ENCODE results near the gene C17orf113. TPM values are rescaled to one million over a fixed set of nuclear protein-coding genes. Genes with fewer than 3 reads are reported as not detected.

The C17orf113 gene
- total RNA-seq, 1 experiment from 2014 or later = 0.62 TPM

- H3K9me3 ChIP-seq (ENCODE audit: low read length) = no peaks in the 10 kb centered on the region
- no peak within 1 kb of the TSS for H3K4me3 ChIP-seq (ENCODE audit: low read length)
- no peak within 1 kb of the TSS for H3K9ac ChIP-seq (ENCODE audit: low read length)
- intact Hi-C loops (cut with micrococcal nuclease) = no loop called here
- ChIA-PET POLR2A (ENCODE audit: unreplicated experiment) (no interaction called here), CTCF (no interaction called here)
- TF ChIP-seq CTCF (conservative IDR thresholded peaks at IDR 0.05; ENCODE audit: low read depth, low read length) = no peak
- no peak for TF ChIP-seq EZH2 (IDR thresholded peaks at IDR 0.05; ENCODE audit: low read length, unreplicated experiment)
- TF ChIP-seq EZH2phosphoT487 (IDR thresholded peaks at IDR 0.05; ENCODE audit: borderline replicate concordance, low read length) = no peak
- BruUV-seq (replicated peaks) = no TSS peak
- no peaks in the 10 kb centered on the region for H3K79me2 ChIP-seq (ENCODE audit: low read length)
- H3K9me2 ChIP-seq (replicated peaks; ENCODE audit: low read length) = no peaks in the 10 kb centered on the region
- no peak within 1 kb of the TSS for H2AFZ ChIP-seq (ENCODE audit: low read length)
- peaks cover 1% of the 10 kb centered on the region; the same call in 1 of the 2 replicates for H3K4me1 ChIP-seq (ENCODE audit: insufficient read depth, low read length)
- no peaks in the 10 kb centered on the region for H4K20me1 ChIP-seq (ENCODE audit: low read length)
- ATAC-seq = no peak
- H3K27ac ChIP-seq (ENCODE audit: low read length) = no peak within 1 kb of the TSS
- no peaks in the 10 kb centered on the region for H3K36me3 ChIP-seq (ENCODE audit: low read depth, low read length)
- no peaks in the 10 kb centered on the region for H3K27me3 ChIP-seq (ENCODE audit: low read length)
- DNase-seq = no peak
- no peak within 1 kb of the TSS for H3K4me2 ChIP-seq (ENCODE audit: low read length)
- no peaks in the 10 kb centered on the region for H3F3A ChIP-seq (ENCODE audit: low read length, unreplicated experiment)
Measured at GRCh38 chr17:42097691-42098631, 47.6 kb upstream of the C17orf113 start, which contains the start of gene ZNF385C. TSS of gene ZNF385C (minus strand) at chr17:42098473. CDS start at chr17:42063056, 35,417 bp downstream.

- Histone ChIP-seq H3K27ac (ENCODE audit: low read length) (no peak overlapping the region), H3K9me2 (replicated peaks; ENCODE audit: low read length) (no peaks in the 10 kb centered on the region), H3K4me1 (ENCODE audit: insufficient read depth, low read length) (no peaks in the 10 kb centered on the region), H3K36me3 (ENCODE audit: low read depth, low read length) (no peaks in the 10 kb centered on the region), H3K79me2 (ENCODE audit: low read length) (no peaks in the 10 kb centered on the region), H3K4me3 (ENCODE audit: low read length) (no peak overlapping the region), H3K9ac (ENCODE audit: low read length) (no peak overlapping the region), H3K4me2 (ENCODE audit: low read length) (no peak overlapping the region), H3K9me3 (ENCODE audit: low read length) (no peaks in the 10 kb centered on the region), H3K27me3 (ENCODE audit: low read length) (no peaks in the 10 kb centered on the region), H3F3A (ENCODE audit: low read length, unreplicated experiment) (no peaks in the 10 kb centered on the region), H2AFZ (ENCODE audit: low read length) (no peak overlapping the region), H4K20me1 (ENCODE audit: low read length) (no peaks in the 10 kb centered on the region)
- DNase-seq (no peak), ATAC-seq (no peak)
- BruUV-seq (replicated peaks) = no TSS peak
- intact Hi-C loops (cut with micrococcal nuclease) = no loop called here
- ChIA-PET CTCF (interaction anchor here (0.6 kb wide), 2 partner anchors 24 to 481 kb away, joined by 3 to 8 read pairs; no protein-coding TSS in a partner anchor), POLR2A (ENCODE audit: unreplicated experiment) (no interaction called here)
- no peak for TF ChIP-seq EZH2phosphoT487 (IDR thresholded peaks at IDR 0.05; ENCODE audit: borderline replicate concordance, low read length)
- no peak for TF ChIP-seq EZH2 (IDR thresholded peaks at IDR 0.05; ENCODE audit: low read length, unreplicated experiment)
- TF ChIP-seq CTCF (conservative IDR thresholded peaks at IDR 0.05; ENCODE audit: low read depth, low read length) = no peak
Measured at GRCh38 chr17:42096360-42097111, 46.1 kb upstream of the C17orf113 start.
